Endothelial cell (in vitro differentiated cells): Measurements from ENCODE around the gene SORCS3. TPM values are rescaled to one million over a fixed set of nuclear protein-coding genes. Genes with fewer than 3 reads are reported as not detected.

Experiments used
- DNase-seq: peaks from one replicate; pipeline ENCODE4 v3.0.0; 2021; ENCODE audit warnings: low spot score
- H3K27ac Mint-ChIP-seq: one replicate; pipeline ENCODE4 v1.8.0; 2021; ENCODE audit warnings: mixed read lengths, inconsistent platforms; ENCODE audit not compliant: unreplicated experiment
- H3K27me3 Mint-ChIP-seq: one replicate; pipeline ENCODE4 v1.8.0; 2021; ENCODE audit warnings: mild to moderate bottlenecking, moderate library complexity, mixed read lengths, inconsistent platforms; ENCODE audit not compliant: unreplicated experiment
- H3K36me3 Mint-ChIP-seq: one replicate; pipeline ENCODE4 v1.8.0; 2021; ENCODE audit warnings: mild to moderate bottlenecking, low read depth, mixed read lengths, inconsistent platforms; ENCODE audit not compliant: unreplicated experiment
- H3K4me1 Mint-ChIP-seq: one replicate; pipeline ENCODE4 v1.8.0; 2021; ENCODE audit warnings: mild to moderate bottlenecking, mixed read lengths, inconsistent platforms; ENCODE audit not compliant: unreplicated experiment
- H3K4me3 Mint-ChIP-seq: one replicate; pipeline ENCODE4 v1.8.0; 2021; ENCODE audit warnings: mild to moderate bottlenecking, mixed read lengths, inconsistent platforms; ENCODE audit not compliant: unreplicated experiment
- H3K9me3 Mint-ChIP-seq: one replicate; pipeline ENCODE4 v1.8.0; 2021; ENCODE audit warnings: mixed read lengths, inconsistent platforms; ENCODE audit not compliant: unreplicated experiment
- CTCF ChIP-seq: fragments of 200-600 bp; sonication (generic); IDR thresholded peaks from one replicate; pipeline ENCODE4 v1.5.0; 2021; ENCODE audit warnings: antibody characterized with exemption; ENCODE audit not compliant: unreplicated experiment
- total RNA-seq: library from RNA; stranded (reverse); fragmentation: NEBNext Ultra II Directional; extraction: Animal tissue kit (Norgen Biotek cat#: 25700); gene quantifications from one replicate; pipeline ENCODE4 v1.2.1, GENCODE V29; 2021; ENCODE audit not compliant: unreplicated experiment

Gene SORCS3
- total RNA-seq, 1 donor from 2014 or later: not detected

- Mint-ChIP-seq H3K36me3 (no peaks in the 10 kb centered on the region), H3K4me3 (no peak overlapping the region), H3K27me3 (peaks cover 1% of the 10 kb centered on the region), H3K4me1 (peaks cover 6% of the 10 kb centered on the region), H3K9me3 (peaks cover 6% of the 10 kb centered on the region), H3K27ac (no peak overlapping the region)
- DNase-seq: no peak
- TF ChIP-seq CTCF: no peak
Measured at GRCh38 chr10:105121743-105122142, 480.7 kb downstream of the SORCS3 start.

DNA sequence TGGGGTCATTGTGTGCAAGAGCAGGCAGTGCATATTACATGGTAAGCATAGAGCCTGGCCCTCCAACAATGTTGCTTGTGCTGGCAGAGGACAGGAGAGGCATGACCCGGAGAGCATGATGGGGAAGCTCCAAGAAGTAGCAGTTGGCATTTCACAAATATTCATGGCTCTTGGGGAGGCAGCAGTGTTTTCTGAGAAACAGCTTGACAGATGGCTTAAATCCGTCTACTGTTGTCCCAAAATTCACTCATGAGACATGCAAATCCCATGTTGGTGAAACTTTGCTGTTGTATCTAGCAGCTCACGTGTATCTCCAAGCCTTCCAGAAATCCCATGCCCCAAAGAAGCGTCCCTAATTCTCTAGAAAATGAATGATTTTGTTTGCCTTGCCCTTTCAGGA, 487.0 kb downstream of the SORCS3 start:
- peaks cover 6% of the 10 kb centered on the region for H3K4me1 Mint-ChIP-seq
- no peaks in the 10 kb centered on the region for H3K36me3 Mint-ChIP-seq
- no peak for DNase-seq
- no peaks in the 10 kb centered on the region for H3K9me3 Mint-ChIP-seq
- no peak overlapping the region for H3K27ac Mint-ChIP-seq
- TF ChIP-seq CTCF: no peak
- no peaks in the 10 kb centered on the region for H3K27me3 Mint-ChIP-seq
- no peak overlapping the region for H3K4me3 Mint-ChIP-seq

DNA sequence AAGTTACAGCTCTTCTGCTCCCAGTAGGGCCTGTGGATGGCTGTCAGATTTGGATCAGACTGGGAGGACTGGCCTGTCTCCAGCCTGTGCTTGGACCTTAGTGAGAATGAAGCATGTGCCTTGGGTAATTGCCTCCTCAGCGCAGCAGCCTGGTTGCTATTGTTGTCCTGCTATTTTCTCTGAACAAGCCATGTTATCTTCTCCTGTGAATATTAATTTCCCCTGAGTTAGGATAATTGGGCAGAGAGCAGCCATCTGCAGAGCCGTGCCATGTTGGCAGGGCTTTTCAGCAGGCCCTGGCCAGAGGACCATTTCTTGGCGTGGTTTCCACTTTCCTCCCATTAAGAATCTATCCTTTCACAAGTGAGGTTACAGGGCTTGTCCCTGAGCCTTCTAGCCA, 497.3 kb downstream of the SORCS3 start:
- no peaks in the 10 kb centered on the region for H3K4me1 Mint-ChIP-seq
- H3K27ac Mint-ChIP-seq: no peak overlapping the region
- H3K27me3 Mint-ChIP-seq: no peaks in the 10 kb centered on the region
- no peak for DNase-seq
- no peak overlapping the region for H3K4me3 Mint-ChIP-seq
- H3K36me3 Mint-ChIP-seq: no peaks in the 10 kb centered on the region
- H3K9me3 Mint-ChIP-seq: no peaks in the 10 kb centered on the region
- TF ChIP-seq CTCF: no peak

DNA sequence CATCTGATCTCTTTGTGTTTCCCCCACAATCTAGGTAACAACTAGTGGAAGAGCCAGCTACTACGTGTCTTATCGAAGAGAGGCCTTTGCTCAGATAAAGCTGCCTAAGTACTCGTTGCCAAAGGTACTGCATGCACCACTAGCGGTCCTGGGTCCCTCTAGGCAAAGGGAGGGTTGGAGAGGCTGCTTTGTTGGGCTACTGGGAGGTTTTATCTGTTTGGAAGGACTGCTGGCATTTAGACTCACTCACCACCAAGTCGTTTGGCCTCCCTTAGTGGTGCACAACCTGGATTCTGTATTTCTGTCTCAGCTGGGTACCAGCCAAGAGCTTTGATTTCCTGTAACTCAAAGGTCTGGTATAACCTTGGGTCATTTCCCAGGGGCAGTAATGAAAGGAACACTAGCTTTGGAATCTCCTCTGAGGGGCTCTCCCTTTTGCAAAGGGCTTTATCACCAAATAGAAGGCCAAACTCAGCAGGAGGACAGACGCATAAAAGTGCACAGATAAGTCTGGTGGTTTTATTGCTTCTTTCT, 498.3 kb downstream of the SORCS3 start:
- no peaks in the 10 kb centered on the region for H3K4me1 Mint-ChIP-seq
- no peak overlapping the region for H3K4me3 Mint-ChIP-seq
- no peaks in the 10 kb centered on the region for H3K27me3 Mint-ChIP-seq
- no peak overlapping the region for H3K27ac Mint-ChIP-seq
- no peaks in the 10 kb centered on the region for H3K36me3 Mint-ChIP-seq
- H3K9me3 Mint-ChIP-seq: no peaks in the 10 kb centered on the region
- DNase-seq: no peak
- TF ChIP-seq CTCF: no peak

DNA sequence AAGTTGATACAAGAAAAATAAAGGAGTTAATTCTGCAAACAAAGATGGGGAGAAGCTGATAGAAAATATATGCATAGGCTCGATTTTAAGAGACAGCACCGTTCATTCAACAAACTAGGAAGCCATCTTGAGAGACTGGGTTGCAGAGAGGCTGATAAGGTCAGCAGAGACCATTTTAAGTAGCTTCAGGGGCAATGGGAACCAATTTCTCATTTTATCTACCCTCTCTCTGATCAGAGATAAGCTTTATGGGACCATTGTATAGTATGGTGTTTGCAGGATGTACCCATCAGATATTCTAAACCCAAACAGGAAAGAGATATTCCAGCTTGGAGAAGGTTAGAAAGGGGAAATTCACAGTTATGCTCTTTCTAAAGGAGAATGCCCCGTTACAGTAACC, 499.5 kb downstream of the SORCS3 start:
- no peaks in the 10 kb centered on the region for H3K36me3 Mint-ChIP-seq
- H3K9me3 Mint-ChIP-seq: no peaks in the 10 kb centered on the region
- no peak for DNase-seq
- no peak overlapping the region for H3K4me3 Mint-ChIP-seq
- no peak overlapping the region for H3K27ac Mint-ChIP-seq
- no peaks in the 10 kb centered on the region for H3K4me1 Mint-ChIP-seq
- no peak for TF ChIP-seq CTCF
- no peaks in the 10 kb centered on the region for H3K27me3 Mint-ChIP-seq
